HEK293 (cell line): ENCODE results near the gene GGA1.

Experiments
- CTCF ChIA-PET: fragments of 350-600 bp; formaldehyde crosslinking; extraction: SDS; loops from one replicate; lab custom pipeline; 2021; ENCODE audit warnings: antibody characterized with exemption; lab: Yijun Ruan, JAX
- POLR2A ChIA-PET: fragments of 300-600 bp; formaldehyde crosslinking; extraction: SDS; loops from one replicate; lab custom pipeline; 2020; ENCODE audit warnings: antibody characterized with exemption, inconsistent platforms; lab: Yijun Ruan, JAX
- H3K27ac ChIP-seq: fragments of 200-500 bp; sonication (Bioruptor generic); 2 replicates; pipeline ENCODE4 v1.5.1; 2014; ENCODE audit warnings: low read depth, low read length, control low read depth, inconsistent platforms; ENCODE audit errors: extremely low read depth
- H3K36me3 ChIP-seq, 2 experiments: fragments of 200-500 bp in 1 of 2; sonication (Bioruptor generic) in 1 of 2; 1 replicate in 1 of 2; 2 replicates in 1 of 2; pipeline ENCODE4 v1.5.1; 2014 to 2017; ENCODE audit warnings: inconsistent platforms in 2 of 2, low read length in 2 of 2; ENCODE audit not compliant: control insufficient read depth in 2 of 2, insufficient read depth in 1 of 2
- H3K4me1 ChIP-seq: fragments of 200-500 bp; sonication (Bioruptor generic); 2 replicates; pipeline ENCODE4 v1.5.1; 2014; ENCODE audit warnings: mild to moderate bottlenecking, low read length, inconsistent platforms; ENCODE audit not compliant: control insufficient read depth, insufficient read depth
- H3K4me3 ChIP-seq: 2 replicates; pipeline ENCODE4 v1.5.1; 2011; ENCODE audit warnings: low read depth, mild to moderate bottlenecking, control low read depth, low read length, moderate library complexity
- H3K9me3 ChIP-seq: fragments of 200-500 bp; sonication (Bioruptor generic); 2 replicates; pipeline ENCODE4 v1.5.1; 2014; ENCODE audit warnings: low read depth, low read length, inconsistent platforms; ENCODE audit not compliant: control insufficient read depth, insufficient read depth
- KLF1 ChIP-seq: fragments of 450-650 bp; formaldehyde crosslinking; IDR thresholded peaks from 2 replicates; pipeline ENCODE4 v1.5.1; 2016; ENCODE audit warnings: missing biosample characterization, missing genetic modification characterization
- SETDB1 ChIP-seq: IDR thresholded peaks from one replicate; pipeline ENCODE4 v1.6.1; 2017; ENCODE audit warnings: mild to moderate bottlenecking, low read length, moderate library complexity, mixed read lengths; ENCODE audit not compliant: insufficient read length
- ZBTB17 ChIP-seq: fragments of 450-650 bp; formaldehyde crosslinking; IDR thresholded peaks from 2 replicates; pipeline ENCODE4 v1.5.1; 2016; ENCODE audit warnings: missing biosample characterization, missing genetic modification characterization
- ZBTB20 ChIP-seq: fragments of 450-650 bp; formaldehyde crosslinking; IDR thresholded peaks from 2 replicates; pipeline ENCODE4 v1.5.1; 2016; ENCODE audit warnings: missing biosample characterization, missing genetic modification characterization
- ZNF19 ChIP-seq: fragments of 450-650 bp; formaldehyde crosslinking; IDR thresholded peaks from 2 replicates; pipeline ENCODE4; 2016; ENCODE audit warnings: missing biosample characterization, missing genetic modification characterization, low read depth
- ZNF221 ChIP-seq: fragments of 450-650 bp; formaldehyde crosslinking; IDR thresholded peaks from 2 replicates; pipeline ENCODE4 v1.5.1; 2017; ENCODE audit warnings: missing biosample characterization, missing genetic modification characterization, borderline replicate concordance
- ZNF394 ChIP-seq: fragments of 450-650 bp; formaldehyde crosslinking; IDR thresholded peaks from 2 replicates; pipeline ENCODE4 v1.5.1; 2016; ENCODE audit warnings: missing biosample characterization, missing genetic modification characterization, mild to moderate bottlenecking, moderate library complexity, borderline replicate concordance
- ZNF404 ChIP-seq: fragments of 450-650 bp; formaldehyde crosslinking; IDR thresholded peaks from 2 replicates; pipeline ENCODE4 v1.5.1; 2017; ENCODE audit warnings: missing biosample characterization, missing genetic modification characterization
- ZNF530 ChIP-seq: fragments of 450-650 bp; formaldehyde crosslinking; IDR thresholded peaks from 2 replicates; pipeline ENCODE4 v1.5.1; 2016; ENCODE audit warnings: low read depth, missing biosample characterization, missing genetic modification characterization
- ZNF571 ChIP-seq: fragments of 450-650 bp; formaldehyde crosslinking; IDR thresholded peaks from 2 replicates; pipeline ENCODE4 v1.5.0; 2017; ENCODE audit warnings: missing biosample characterization, missing genetic modification characterization
- ZNF596 ChIP-seq: fragments of 450-650 bp; IDR thresholded peaks from 2 replicates; pipeline ENCODE4 v1.5.0; 2018; ENCODE audit warnings: missing biosample characterization, mild to moderate bottlenecking, missing genetic modification characterization, moderate library complexity
- ZNF660 ChIP-seq: fragments of 450-650 bp; IDR thresholded peaks from 2 replicates; pipeline ENCODE4 v1.5.1; 2018; ENCODE audit warnings: missing biosample characterization, mild to moderate bottlenecking, missing genetic modification characterization
- ZNF768 ChIP-seq: fragments of 450-650 bp; formaldehyde crosslinking; IDR thresholded peaks from 2 replicates; pipeline ENCODE4 v1.5.1; 2018; ENCODE audit warnings: missing biosample characterization, mild to moderate bottlenecking, missing genetic modification characterization
- ZNF776 ChIP-seq: fragments of 450-650 bp; formaldehyde crosslinking; IDR thresholded peaks from 2 replicates; pipeline ENCODE4 v1.5.0; 2017; ENCODE audit warnings: missing biosample characterization, missing genetic modification characterization, borderline replicate concordance
- ZNF830 ChIP-seq: fragments of 450-650 bp; IDR thresholded peaks from 2 replicates; pipeline ENCODE4 v1.5.0; 2018; ENCODE audit warnings: missing biosample characterization, missing genetic modification characterization, low read depth, mild to moderate bottlenecking, moderate library complexity
- ZSCAN30 ChIP-seq: fragments of 450-650 bp; IDR thresholded peaks from 2 replicates; pipeline ENCODE4 v1.5.1; 2018; ENCODE audit warnings: missing biosample characterization, mild to moderate bottlenecking, missing genetic modification characterization, moderate library complexity
- TF ChIP-seq, protein P1 (sequence below): fragments of 450-650 bp; formaldehyde crosslinking; IDR thresholded peaks from 2 replicates; pipeline ENCODE4 v1.5.1; 2016; ENCODE audit warnings: missing biosample characterization, missing genetic modification characterization
- TF ChIP-seq, protein P2 (sequence below): fragments of 450-650 bp; formaldehyde crosslinking; IDR thresholded peaks from 2 replicates; pipeline ENCODE4 v1.5.1; 2017; ENCODE audit warnings: missing biosample characterization, missing genetic modification characterization
- TF ChIP-seq, protein P3 (sequence below): fragments of 450-650 bp; IDR thresholded peaks from 2 replicates; pipeline ENCODE4 v1.5.1; 2018; ENCODE audit warnings: missing biosample characterization, missing genetic modification characterization
- TF ChIP-seq, protein P4 (sequence below): sonication (generic); formaldehyde crosslinking; IDR thresholded peaks from 2 replicates; pipeline ENCODE4 v1.8.1; 2022; ENCODE audit warnings: mild to moderate bottlenecking, moderate library complexity, missing genetic modification reagents
- TF ChIP-seq, protein P5 (sequence below): fragments of 450-650 bp; formaldehyde crosslinking; IDR thresholded peaks from 2 replicates; pipeline ENCODE4 v1.5.1; 2016; ENCODE audit warnings: missing biosample characterization, missing genetic modification characterization, borderline replicate concordance
- TF ChIP-seq, protein P6 (sequence below): fragments of 450-650 bp; formaldehyde crosslinking; IDR thresholded peaks from 2 replicates; pipeline ENCODE4 v1.5.1; 2016; ENCODE audit warnings: missing biosample characterization, missing genetic modification characterization

Gene GGA1

DNA sequence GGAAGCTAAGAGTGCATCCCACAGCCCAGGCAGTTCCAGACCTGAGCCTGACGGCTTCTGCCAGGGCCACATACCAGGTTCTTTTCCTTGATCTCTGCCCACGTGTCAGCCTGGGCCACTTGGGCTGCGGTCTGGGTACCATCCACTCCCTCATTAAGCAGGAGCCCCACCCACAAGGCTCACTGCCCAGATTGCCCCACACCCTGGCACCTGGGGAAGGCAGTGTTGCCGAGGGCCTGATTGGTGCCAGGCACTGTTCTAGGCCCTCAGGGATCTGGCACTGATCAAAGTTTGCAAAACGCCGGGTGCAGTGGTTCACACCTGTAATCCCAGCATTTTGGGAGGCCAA lies 15.4 kb downstream of the GGA1 start:
- TF ChIP-seq SETDB1 (no peak), ZNF768 (tag by site-specific recombination) (no peak), ZNF660 (tag by site-specific recombination) (no peak), KLF1 (tag by site-specific recombination) (no peak), ZNF221 (tag by site-specific recombination) (no peak), ZNF404 (no peak), ZNF596 (tag by site-specific recombination) (no peak), ZNF394 (tag by site-specific recombination) (no peak)
- TF ChIP-seq, protein P1, sequence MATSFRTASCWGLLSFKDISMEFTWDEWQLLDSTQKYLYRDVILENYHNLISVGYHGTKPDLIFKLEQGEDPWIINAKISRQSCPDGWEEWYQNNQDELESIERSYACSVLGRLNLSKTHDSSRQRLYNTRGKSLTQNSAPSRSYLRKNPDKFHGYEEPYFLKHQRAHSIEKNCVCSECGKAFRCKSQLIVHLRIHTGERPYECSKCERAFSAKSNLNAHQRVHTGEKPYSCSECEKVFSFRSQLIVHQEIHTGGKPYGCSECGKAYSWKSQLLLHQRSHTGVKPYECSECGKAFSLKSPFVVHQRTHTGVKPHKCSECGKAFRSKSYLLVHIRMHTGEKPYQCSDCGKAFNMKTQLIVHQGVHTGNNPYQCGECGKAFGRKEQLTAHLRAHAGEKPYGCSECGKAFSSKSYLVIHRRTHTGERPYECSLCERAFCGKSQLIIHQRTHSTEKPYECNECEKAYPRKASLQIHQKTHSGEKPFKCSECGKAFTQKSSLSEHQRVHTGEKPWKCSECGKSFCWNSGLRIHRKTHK = no peak
- Histone ChIP-seq H3K27ac (no peak overlapping the region), H3K36me3 (peaks cover 12 to 83% of the 10 kb centered on the region in 2 experiments; a peak in 2 of 3 replicates), H3K4me1 (no peaks in the 10 kb centered on the region), H3K4me3 (no peak overlapping the region), H3K9me3 (no peaks in the 10 kb centered on the region)
- CTCF ChIA-PET = interaction anchor here (0.6 to 3.5 kb wide), 11 partner anchors 10 to 197 kb away, joined by 3 to 20 read pairs (median 4); no protein-coding TSS in a partner anchor
- POLR2A ChIA-PET = no interaction called here

DNA sequence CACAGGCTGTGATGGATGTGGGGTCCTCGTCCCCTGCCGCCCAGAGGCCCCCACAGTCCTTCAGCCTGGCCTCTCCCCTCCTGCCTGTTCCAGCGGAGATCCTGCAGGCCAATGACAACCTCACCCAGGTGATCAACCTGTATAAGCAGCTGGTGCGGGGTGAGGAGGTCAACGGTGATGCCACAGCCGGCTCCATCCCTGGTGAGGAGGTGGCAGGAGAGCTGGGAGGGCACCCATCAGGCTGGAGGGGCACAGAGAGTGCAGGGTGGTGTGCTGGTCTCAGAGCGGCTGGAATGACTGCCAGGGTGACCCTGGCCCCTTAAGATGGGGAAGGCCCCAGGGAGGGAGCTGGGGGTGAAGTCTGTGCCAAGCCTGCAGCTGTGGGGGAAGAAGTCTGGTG lies 16.2 kb downstream of the GGA1 start:
- CTCF ChIA-PET = interaction anchor here (0.6 to 3.5 kb wide), 7 partner anchors 9 to 253 kb away, joined by 3 to 20 read pairs (median 6); no protein-coding TSS in a partner anchor
- Histone ChIP-seq H3K9me3 (no peaks in the 10 kb centered on the region), H3K36me3 (peaks cover 12 to 85% of the 10 kb centered on the region in 2 experiments; a peak in 2 of 3 replicates), H3K4me1 (no peaks in the 10 kb centered on the region), H3K27ac (no peak overlapping the region), H3K4me3 (no peak overlapping the region)
- POLR2A ChIA-PET = interaction anchor here (1.2 to 1.9 kb wide), 2 partner anchors 17 to 33 kb away, joined by 5 to 6 read pairs; partner anchors contain the start of genes GGA1 and PDXP
- TF ChIP-seq ZSCAN30 (no peak), ZNF19 (tag by site-specific recombination) (no peak), ZNF530 (tag by site-specific recombination) (no peak)
- TF ChIP-seq, protein P2, sequence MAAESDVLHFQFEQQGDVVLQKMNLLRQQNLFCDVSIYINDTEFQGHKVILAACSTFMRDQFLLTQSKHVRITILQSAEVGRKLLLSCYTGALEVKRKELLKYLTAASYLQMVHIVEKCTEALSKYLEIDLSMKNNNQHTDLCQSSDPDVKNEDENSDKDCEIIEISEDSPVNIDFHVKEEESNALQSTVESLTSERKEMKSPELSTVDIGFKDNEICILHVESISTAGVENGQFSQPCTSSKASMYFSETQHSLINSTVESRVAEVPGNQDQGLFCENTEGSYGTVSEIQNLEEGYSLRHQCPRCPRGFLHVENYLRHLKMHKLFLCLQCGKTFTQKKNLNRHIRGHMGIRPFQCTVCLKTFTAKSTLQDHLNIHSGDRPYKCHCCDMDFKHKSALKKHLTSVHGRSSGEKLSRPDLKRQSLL = no peak

DNA sequence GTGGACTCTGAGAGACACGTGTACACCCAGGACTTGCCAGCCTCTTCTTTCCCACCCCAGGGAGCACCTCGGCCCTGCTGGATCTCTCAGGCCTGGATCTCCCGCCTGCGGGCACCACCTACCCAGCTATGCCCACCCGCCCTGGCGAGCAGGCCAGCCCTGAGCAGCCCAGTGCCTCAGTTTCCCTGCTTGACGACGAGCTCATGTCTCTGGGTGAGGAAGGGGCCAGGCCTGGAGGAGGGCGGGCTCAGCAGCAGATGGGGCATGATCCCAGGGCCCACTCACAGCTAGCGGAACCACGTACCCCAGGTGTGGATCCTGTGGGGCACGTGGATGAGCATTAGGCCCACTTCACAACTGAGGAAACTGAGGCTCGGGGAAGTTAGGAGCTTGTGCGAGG lies 17.1 kb downstream of the GGA1 start:
- H3K4me3 ChIP-seq = no peak overlapping the region
- no peak overlapping the region for H3K27ac ChIP-seq
- POLR2A ChIA-PET = interaction anchor here (1.9 kb wide), 1 partner anchor 33 kb away, joined by 5 read pairs; the partner anchor contains the start of gene PDXP
- H3K4me1 ChIP-seq = no peaks in the 10 kb centered on the region
- H3K36me3 ChIP-seq = peaks cover 12 to 85% of the 10 kb centered on the region in 2 experiments; a peak in 2 of 3 replicates
- no peaks in the 10 kb centered on the region for H3K9me3 ChIP-seq
- CTCF ChIA-PET = interaction anchor here (0.6 to 10.4 kb wide), 7 partner anchors 8 to 237 kb away, joined by 3 to 107 read pairs (median 6); no protein-coding TSS in a partner anchor
- TF ChIP-seq, protein P3, sequence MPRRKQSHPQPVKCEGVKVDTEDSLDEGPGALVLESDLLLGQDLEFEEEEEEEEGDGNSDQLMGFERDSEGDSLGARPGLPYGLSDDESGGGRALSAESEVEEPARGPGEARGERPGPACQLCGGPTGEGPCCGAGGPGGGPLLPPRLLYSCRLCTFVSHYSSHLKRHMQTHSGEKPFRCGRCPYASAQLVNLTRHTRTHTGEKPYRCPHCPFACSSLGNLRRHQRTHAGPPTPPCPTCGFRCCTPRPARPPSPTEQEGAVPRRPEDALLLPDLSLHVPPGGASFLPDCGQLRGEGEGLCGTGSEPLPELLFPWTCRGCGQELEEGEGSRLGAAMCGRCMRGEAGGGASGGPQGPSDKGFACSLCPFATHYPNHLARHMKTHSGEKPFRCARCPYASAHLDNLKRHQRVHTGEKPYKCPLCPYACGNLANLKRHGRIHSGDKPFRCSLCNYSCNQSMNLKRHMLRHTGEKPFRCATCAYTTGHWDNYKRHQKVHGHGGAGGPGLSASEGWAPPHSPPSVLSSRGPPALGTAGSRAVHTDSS (tag by site-specific recombination) = no peak
- TF ChIP-seq ZNF776 (tag by site-specific recombination) (no peak), ZBTB20 (no peak), ZNF571 (tag by site-specific recombination) (no peak), ZNF660 (tag by site-specific recombination) (no peak), ZBTB17 (no peak), ZNF830 (tag by site-specific recombination) (no peak)
- TF ChIP-seq, protein P4, sequence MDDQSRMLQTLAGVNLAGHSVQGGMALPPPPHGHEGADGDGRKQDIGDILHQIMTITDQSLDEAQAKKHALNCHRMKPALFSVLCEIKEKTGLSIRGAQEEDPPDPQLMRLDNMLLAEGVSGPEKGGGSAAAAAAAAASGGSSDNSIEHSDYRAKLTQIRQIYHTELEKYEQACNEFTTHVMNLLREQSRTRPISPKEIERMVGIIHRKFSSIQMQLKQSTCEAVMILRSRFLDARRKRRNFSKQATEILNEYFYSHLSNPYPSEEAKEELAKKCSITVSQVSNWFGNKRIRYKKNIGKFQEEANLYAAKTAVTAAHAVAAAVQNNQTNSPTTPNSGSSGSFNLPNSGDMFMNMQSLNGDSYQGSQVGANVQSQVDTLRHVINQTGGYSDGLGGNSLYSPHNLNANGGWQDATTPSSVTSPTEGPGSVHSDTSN (CRISPR knock-in tag) = no peak
- TF ChIP-seq, protein P5, sequence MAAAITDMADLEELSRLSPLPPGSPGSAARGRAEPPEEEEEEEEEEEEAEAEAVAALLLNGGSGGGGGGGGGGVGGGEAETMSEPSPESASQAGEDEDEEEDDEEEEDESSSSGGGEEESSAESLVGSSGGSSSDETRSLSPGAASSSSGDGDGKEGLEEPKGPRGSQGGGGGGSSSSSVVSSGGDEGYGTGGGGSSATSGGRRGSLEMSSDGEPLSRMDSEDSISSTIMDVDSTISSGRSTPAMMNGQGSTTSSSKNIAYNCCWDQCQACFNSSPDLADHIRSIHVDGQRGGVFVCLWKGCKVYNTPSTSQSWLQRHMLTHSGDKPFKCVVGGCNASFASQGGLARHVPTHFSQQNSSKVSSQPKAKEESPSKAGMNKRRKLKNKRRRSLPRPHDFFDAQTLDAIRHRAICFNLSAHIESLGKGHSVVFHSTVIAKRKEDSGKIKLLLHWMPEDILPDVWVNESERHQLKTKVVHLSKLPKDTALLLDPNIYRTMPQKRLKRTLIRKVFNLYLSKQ = no peak
- TF ChIP-seq, protein P6, sequence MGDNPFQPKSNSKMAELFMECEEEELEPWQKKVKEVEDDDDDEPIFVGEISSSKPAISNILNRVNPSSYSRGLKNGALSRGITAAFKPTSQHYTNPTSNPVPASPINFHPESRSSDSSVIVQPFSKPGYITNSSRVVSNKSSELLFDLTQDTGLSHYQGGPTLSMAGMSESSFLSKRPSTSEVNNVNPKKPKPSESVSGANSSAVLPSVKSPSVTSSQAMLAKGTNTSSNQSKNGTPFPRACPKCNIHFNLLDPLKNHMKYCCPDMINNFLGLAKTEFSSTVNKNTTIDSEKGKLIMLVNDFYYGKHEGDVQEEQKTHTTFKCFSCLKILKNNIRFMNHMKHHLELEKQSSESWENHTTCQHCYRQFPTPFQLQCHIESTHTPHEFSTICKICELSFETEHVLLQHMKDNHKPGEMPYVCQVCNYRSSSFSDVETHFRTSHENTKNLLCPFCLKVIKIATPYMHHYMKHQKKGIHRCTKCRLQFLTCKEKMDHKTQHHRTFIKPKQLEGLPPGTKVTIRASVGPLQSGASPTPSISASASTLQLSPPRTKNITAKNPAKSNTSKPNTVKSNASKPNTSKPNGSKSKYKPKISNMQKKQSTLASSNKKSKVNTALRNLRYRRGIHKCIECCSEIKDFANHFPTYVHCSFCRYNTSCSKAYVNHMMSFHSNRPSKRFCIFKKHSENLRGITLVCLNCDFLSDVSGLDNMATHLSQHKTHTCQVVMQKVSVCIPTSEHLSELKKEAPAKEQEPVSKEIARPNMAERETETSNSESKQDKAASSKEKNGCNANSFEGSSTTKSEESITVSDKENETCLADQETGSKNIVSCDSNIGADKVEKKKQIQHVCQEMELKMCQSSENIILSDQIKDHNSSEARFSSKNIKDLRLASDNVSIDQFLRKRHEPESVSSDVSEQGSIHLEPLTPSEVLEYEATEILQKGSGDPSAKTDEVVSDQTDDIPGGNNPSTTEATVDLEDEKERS (tag by site-specific recombination) = no peak
